ENCODE results near the gene MAN1A2. TPM values are rescaled to one million over a fixed set of nuclear protein-coding genes. Genes with fewer than 3 reads are reported as not detected.

Gene MAN1A2
- total and polyA plus RNA-seq, 10 of the 15 experiments (the other 5 are each of a cell fraction or from before 2014, with no cell fraction given): 2.8 to 23.6 (median 16.0) TPM

DNA sequence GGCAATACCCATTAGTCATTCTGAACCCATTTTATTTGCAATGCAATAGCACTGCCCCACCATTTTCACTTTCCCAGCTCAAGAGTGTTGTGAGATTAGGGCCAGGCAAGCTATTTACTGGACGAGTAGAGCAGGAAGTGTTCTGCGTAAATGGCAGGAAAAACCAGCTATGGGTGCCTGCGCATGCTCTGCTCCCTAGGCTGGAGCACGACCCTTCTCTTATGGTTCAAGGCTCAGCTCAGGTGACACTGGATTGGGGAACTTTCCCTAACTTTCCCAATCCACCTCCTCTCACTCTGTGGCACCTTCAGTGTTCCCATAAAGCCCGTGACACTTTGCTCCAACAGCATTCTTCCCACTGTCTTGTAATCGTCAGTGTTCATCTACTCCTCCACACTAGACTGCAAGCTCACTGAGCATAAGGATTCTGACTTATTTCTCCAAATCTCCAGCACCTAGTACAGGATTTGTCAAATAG is 3.6 kb upstream of the MAN1A2 start (continued):
- TF ChIP-seq NRF1 (conservative IDR thresholded peaks at IDR 0.05; ENCODE audit: low read depth, low read length) (0 out of 2 replicates have a peak, but pooled peaks have one; percentile 19), SREBF2 (IDR thresholded peaks at IDR 0.05; ENCODE audit: low read length) (no peak), RAD21 (IDR thresholded peaks at IDR 0.05; ENCODE audit: insufficient read depth, low read depth, low read length) (no peak), IRF4 (IDR thresholded peaks at IDR 0.05; ENCODE audit: low read depth, low read length) (0 out of 2 replicates have a peak, but pooled peaks have one; percentile 35), CREM (IDR thresholded peaks at IDR 0.05; ENCODE audit: low read depth) (no peak)
- TF ChIP-seq, protein P1, sequence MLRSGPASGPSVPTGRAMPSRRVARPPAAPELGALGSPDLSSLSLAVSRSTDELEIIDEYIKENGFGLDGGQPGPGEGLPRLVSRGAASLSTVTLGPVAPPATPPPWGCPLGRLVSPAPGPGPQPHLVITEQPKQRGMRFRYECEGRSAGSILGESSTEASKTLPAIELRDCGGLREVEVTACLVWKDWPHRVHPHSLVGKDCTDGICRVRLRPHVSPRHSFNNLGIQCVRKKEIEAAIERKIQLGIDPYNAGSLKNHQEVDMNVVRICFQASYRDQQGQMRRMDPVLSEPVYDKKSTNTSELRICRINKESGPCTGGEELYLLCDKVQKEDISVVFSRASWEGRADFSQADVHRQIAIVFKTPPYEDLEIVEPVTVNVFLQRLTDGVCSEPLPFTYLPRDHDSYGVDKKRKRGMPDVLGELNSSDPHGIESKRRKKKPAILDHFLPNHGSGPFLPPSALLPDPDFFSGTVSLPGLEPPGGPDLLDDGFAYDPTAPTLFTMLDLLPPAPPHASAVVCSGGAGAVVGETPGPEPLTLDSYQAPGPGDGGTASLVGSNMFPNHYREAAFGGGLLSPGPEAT (IDR thresholded peaks at IDR 0.05; ENCODE audit: low read depth): no peak

DNA sequence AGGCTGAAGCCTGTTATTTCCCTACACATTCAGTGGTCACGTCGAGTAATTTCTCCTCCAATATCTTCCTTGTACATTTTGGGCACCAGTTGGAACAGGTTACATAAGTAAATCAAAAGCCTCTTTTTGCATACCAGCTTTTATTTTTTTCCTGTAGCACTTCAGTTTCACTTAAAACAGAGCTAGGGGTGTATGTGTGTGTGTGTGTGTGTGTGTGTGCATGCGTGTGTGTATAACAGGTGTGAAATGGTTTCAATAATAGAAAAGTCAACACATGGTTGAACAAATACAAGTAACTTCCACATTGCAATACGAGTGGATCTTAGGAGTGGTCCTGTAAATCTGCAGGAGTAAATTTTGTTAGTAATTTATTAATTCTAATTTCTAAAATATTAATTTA is 3.0 kb upstream of the MAN1A2 start:
- no peaks in the 10 kb centered on the region for H4K20me1 ChIP-seq (ENCODE audit: control insufficient read depth, insufficient read depth)
- no TSS peak for BruUV-seq (replicated peaks)
- SMC1A ChIA-PET (ENCODE audit: uncharacterized antibody, unreplicated experiment): interaction anchor here (0.9 to 1.3 kb wide), 2 partner anchors 22 to 24 kb away, joined by 3 read pairs; no protein-coding TSS in a partner anchor
- RAD21 ChIA-PET (ENCODE audit: unreplicated experiment): interaction anchor here (0.8 to 0.9 kb wide), 2 partner anchors 19 to 81 kb away, joined by 3 read pairs; no protein-coding TSS in a partner anchor
- DNase-seq (ENCODE audit: low read depth, low spot score): no peak
- FAIRE-seq: no peak
- in situ Hi-C loops (cut with MboI): no loop called here
- H3K4me3 ChIP-seq: no peak overlapping the region
- H3K36me3 ChIP-seq (ENCODE audit: control insufficient read depth in 2 of 2, insufficient read depth in 2 of 2, low read length in 1 of 2): no peaks in the 10 kb centered on the region
- H3K27ac ChIP-seq (ENCODE audit: control insufficient read depth, insufficient read depth): no peak overlapping the region
- POLR2A ChIA-PET: no interaction called here
- H3K79me2 ChIP-seq (ENCODE audit: control insufficient read depth, insufficient read depth, low read length): peaks cover 28% of the 10 kb centered on the region
- no peaks in the 10 kb centered on the region for H3K27me3 ChIP-seq (replicated peaks in 1 of 2; ENCODE audit: control insufficient read depth in 2 of 2, insufficient read depth in 2 of 2, low read length in 1 of 2)
- H3K4me1 ChIP-seq (ENCODE audit: control insufficient read depth, insufficient read depth, low read length): peaks cover 20% of the 10 kb centered on the region
- intact Hi-C loops (cut with micrococcal nuclease; ENCODE audit: unreplicated experiment): loop anchor here (10.0 kb wide), 1 partner anchor 299 kb away; the partner anchor contains the start of gene TTF2
- TF ChIP-seq CHD1 (IDR thresholded peaks at IDR 0.05; ENCODE audit: low read depth, low read length): no peak
- TF ChIP-seq, protein P2, sequence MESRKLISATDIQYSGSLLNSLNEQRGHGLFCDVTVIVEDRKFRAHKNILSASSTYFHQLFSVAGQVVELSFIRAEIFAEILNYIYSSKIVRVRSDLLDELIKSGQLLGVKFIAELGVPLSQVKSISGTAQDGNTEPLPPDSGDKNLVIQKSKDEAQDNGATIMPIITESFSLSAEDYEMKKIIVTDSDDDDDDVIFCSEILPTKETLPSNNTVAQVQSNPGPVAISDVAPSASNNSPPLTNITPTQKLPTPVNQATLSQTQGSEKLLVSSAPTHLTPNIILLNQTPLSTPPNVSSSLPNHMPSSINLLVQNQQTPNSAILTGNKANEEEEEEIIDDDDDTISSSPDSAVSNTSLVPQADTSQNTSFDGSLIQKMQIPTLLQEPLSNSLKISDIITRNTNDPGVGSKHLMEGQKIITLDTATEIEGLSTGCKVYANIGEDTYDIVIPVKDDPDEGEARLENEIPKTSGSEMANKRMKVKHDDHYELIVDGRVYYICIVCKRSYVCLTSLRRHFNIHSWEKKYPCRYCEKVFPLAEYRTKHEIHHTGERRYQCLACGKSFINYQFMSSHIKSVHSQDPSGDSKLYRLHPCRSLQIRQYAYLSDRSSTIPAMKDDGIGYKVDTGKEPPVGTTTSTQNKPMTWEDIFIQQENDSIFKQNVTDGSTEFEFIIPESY (IDR thresholded peaks at IDR 0.05): no peak
- TF ChIP-seq HDGF (IDR thresholded peaks at IDR 0.05): no peak
- no peak for TF ChIP-seq TAF1 (IDR thresholded peaks at IDR 0.05; ENCODE audit: borderline replicate concordance, low read depth, low read length)
- no peak for TF ChIP-seq ZNF207 (IDR thresholded peaks at IDR 0.05; ENCODE audit: borderline replicate concordance)
- TF ChIP-seq RCOR1 (conservative IDR thresholded peaks at IDR 0.05; ENCODE audit: low read depth, low read length): no peak
- TF ChIP-seq, protein P3, sequence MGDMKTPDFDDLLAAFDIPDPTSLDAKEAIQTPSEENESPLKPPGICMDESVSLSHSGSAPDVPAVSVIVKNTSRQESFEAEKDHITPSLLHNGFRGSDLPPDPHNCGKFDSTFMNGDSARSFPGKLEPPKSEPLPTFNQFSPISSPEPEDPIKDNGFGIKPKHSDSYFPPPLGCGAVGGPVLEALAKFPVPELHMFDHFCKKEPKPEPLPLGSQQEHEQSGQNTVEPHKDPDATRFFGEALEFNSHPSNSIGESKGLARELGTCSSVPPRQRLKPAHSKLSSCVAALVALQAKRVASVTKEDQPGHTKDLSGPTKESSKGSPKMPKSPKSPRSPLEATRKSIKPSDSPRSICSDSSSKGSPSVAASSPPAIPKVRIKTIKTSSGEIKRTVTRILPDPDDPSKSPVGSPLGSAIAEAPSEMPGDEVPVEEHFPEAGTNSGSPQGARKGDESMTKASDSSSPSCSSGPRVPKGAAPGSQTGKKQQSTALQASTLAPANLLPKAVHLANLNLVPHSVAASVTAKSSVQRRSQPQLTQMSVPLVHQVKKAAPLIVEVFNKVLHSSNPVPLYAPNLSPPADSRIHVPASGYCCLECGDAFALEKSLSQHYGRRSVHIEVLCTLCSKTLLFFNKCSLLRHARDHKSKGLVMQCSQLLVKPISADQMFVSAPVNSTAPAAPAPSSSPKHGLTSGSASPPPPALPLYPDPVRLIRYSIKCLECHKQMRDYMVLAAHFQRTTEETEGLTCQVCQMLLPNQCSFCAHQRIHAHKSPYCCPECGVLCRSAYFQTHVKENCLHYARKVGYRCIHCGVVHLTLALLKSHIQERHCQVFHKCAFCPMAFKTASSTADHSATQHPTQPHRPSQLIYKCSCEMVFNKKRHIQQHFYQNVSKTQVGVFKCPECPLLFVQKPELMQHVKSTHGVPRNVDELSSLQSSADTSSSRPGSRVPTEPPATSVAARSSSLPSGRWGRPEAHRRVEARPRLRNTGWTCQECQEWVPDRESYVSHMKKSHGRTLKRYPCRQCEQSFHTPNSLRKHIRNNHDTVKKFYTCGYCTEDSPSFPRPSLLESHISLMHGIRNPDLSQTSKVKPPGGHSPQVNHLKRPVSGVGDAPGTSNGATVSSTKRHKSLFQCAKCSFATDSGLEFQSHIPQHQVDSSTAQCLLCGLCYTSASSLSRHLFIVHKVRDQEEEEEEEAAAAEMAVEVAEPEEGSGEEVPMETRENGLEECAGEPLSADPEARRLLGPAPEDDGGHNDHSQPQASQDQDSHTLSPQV (IDR thresholded peaks at IDR 0.05): no peak
- TF ChIP-seq, protein P4, sequence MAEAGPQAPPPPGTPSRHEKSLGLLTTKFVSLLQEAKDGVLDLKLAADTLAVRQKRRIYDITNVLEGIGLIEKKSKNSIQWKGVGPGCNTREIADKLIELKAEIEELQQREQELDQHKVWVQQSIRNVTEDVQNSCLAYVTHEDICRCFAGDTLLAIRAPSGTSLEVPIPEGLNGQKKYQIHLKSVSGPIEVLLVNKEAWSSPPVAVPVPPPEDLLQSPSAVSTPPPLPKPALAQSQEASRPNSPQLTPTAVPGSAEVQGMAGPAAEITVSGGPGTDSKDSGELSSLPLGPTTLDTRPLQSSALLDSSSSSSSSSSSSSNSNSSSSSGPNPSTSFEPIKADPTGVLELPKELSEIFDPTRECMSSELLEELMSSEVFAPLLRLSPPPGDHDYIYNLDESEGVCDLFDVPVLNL (IDR thresholded peaks at IDR 0.05; ENCODE audit: low read depth, low read length): no peak
- no peak for TF ChIP-seq ESRRA (IDR thresholded peaks at IDR 0.05; ENCODE audit: low read length)
- WGBS (ENCODE audit: insufficient coverage, insufficient replicate concordance, low lambda C conversion rate, missing lambda C conversion rate): 84% methylated on average over 4 of the region's 4 CpGs
- CTCF ChIA-PET: interaction anchor here (1.4 kb wide), 1 partner anchor 24 kb away, joined by 3 read pairs; no protein-coding TSS in a partner anchor
- H3K9me3 ChIP-seq (replicated peaks; ENCODE audit: control insufficient read depth, insufficient read depth, low read length): no peaks in the 10 kb centered on the region
- no peak for ATAC-seq
- H3K4me2 ChIP-seq (ENCODE audit: control insufficient read depth, insufficient read depth): peak overlapping the region; percentile 13; the same call in 1 of the 2 replicates
- no peak overlapping the region for H2AFZ ChIP-seq (ENCODE audit: control insufficient read depth, low read depth, low read length)
- no peak overlapping the region for H3K9ac ChIP-seq (ENCODE audit: control insufficient read depth, insufficient read depth, low read length)
